HepG2 (cell line): ENCODE results near the gene MOB3C.
"Not testable (repeated sequence)": the region's sequence is repeated elsewhere in the genome, so short reads cannot be mapped to it uniquely, and the experiment has no call there.

Experiments used
- GABPA ChIP-seq, 2 experiments: IDR thresholded peaks; 2 replicates each; pipeline ENCODE4 v1.6.1; 2011 to 2016; ENCODE audit warnings: low read depth in 2 of 2, low read length in 1 of 2, missing biosample characterization in 1 of 2, missing genetic modification characterization in 1 of 2
- TCF7 ChIP-seq: sonication (generic); IDR thresholded peaks from 2 replicates; pipeline ENCODE4 v1.6.1; 2016; ENCODE audit warnings: antibody characterized with exemption, low read depth
- ZNF557 ChIP-seq: sonication (generic); formaldehyde crosslinking; IDR thresholded peaks from 2 replicates; pipeline ENCODE4 v1.4.0; 2020; ENCODE audit warnings: missing genetic modification reagents

DNA sequence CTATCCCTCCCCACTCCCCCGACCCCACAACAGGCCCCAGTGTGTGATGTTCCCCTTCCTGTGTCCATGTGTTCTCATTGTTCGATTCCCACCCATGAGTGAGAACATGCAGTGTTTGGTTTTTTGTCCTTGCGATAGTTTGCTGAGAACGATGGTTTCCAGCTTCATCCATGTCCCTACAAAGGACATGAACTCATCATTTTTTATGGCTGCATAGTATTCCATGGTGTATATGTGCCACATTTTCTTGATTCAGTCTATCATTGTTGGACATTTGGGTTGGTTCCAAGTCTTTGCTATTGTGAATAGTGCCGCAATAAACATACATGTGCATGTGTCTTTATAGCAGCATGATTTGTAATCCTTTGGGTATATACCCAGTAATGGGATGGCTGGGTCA is 46.3 kb upstream of the MOB3C start:
- not testable (repeated sequence) for TF ChIP-seq ZNF557; TCF7; GABPA (IDR thresholded peaks at IDR 0.05; ENCODE audit: low read depth, low read length); GABPA (CRISPR knock-in tag; IDR thresholded peaks at IDR 0.05; ENCODE audit: low read depth)
